Transverse colon (tissue), 4 donors: ENCODE results near the gene TBX21.

ENCODE experiments used
- CTCF ChIP-seq, 5 experiments: fragments of 200-600 bp in 3 of 5; fragments of 450-650 bp in 2 of 5; sonication (generic) in 3 of 5; IDR thresholded peaks; 1 replicate in 2 of 5; 2 replicates in 3 of 5; pipeline ENCODE4 v1.5.1; 2016 to 2017; ENCODE audit warnings: antibody characterized with exemption in 5 of 5, inconsistent platforms in 3 of 5, mild to moderate bottlenecking in 2 of 5, moderate library complexity in 1 of 5
- EP300 ChIP-seq: sonication (generic); formaldehyde crosslinking; IDR thresholded peaks from one replicate; pipeline ENCODE4 v1.6.1; 2017; ENCODE audit warnings: antibody characterized with exemption, low read depth
- POLR2A ChIP-seq: fragments of 450-650 bp; IDR thresholded peaks from one replicate; pipeline ENCODE4 v1.6.1; 2016; ENCODE audit warnings: antibody characterized with exemption, mild to moderate bottlenecking, moderate library complexity
- POLR2AphosphoS5 ChIP-seq, 3 donors: sonication (generic); formaldehyde crosslinking; IDR thresholded peaks; one replicate each; pipeline ENCODE4 v1.6.1; 2016; ENCODE audit warnings: antibody characterized with exemption in 3 of 3

- TF ChIP-seq POLR2A = no peak
- TF ChIP-seq CTCF (IDR thresholded peaks at IDR 0.05) = no peak
- no peak for TF ChIP-seq EP300
- no peak for TF ChIP-seq POLR2AphosphoS5 (IDR thresholded peaks at IDR 0.05)
Observed at GRCh38 chr17:47774331-47774730, 41.3 kb downstream of the TBX21 start.
